Suprapubic skin (tissue), 4 donors: ENCODE data around the gene NEUROG3. TPM values are rescaled to one million over a fixed set of nuclear protein-coding genes. Genes with fewer than 3 reads are reported as not detected.
"Not testable (repeated sequence)": the region's sequence is repeated elsewhere in the genome, so short reads cannot be mapped to it uniquely, and the experiment has no call there.

Source experiments
- DNase-seq, 2 donors: peaks; one replicate each; pipeline ENCODE4 v3.0.0-alpha.2; 2019; ENCODE audit warnings: low spot score in 2 of 2
- H3K27ac ChIP-seq: fragments of 200-600 bp; sonication (generic); one replicate; pipeline ENCODE4 v1.5.1; 2019
- H3K27me3 ChIP-seq: fragments of 200-600 bp; sonication (generic); one replicate; pipeline ENCODE4 v1.5.1; 2019
- H3K36me3 ChIP-seq: fragments of 200-600 bp; sonication (generic); one replicate; pipeline ENCODE4 v1.5.1; 2019
- H3K4me1 ChIP-seq: fragments of 200-600 bp; sonication (generic); one replicate; pipeline ENCODE4 v1.5.1; 2019
- H3K4me3 ChIP-seq: fragments of 200-600 bp; sonication (generic); one replicate; pipeline ENCODE4 v1.5.1; 2019; ENCODE audit warnings: mild to moderate bottlenecking
- H3K9me3 ChIP-seq: fragments of 200-600 bp; sonication (generic); one replicate; pipeline ENCODE4 v1.5.1; 2019
- EP300 ChIP-seq: sonication (generic); formaldehyde crosslinking; IDR thresholded peaks from one replicate; pipeline ENCODE4 v1.6.1; 2017; ENCODE audit warnings: antibody characterized with exemption
- POLR2A ChIP-seq, 2 donors: fragments of 450-650 bp; IDR thresholded peaks; one replicate each; pipeline ENCODE4 v1.6.1; 2017; ENCODE audit warnings: antibody characterized with exemption in 2 of 2, mild to moderate bottlenecking in 2 of 2, moderate library complexity in 2 of 2
- POLR2AphosphoS5 ChIP-seq, 3 donors: sonication (generic); formaldehyde crosslinking; IDR thresholded peaks; one replicate each; pipeline ENCODE4 v1.6.1; 2017; ENCODE audit warnings: antibody characterized with exemption in 3 of 3
- WGBS: methylation state at CpG from one replicate; pipeline ENCODE4 v1.1.5; 2018; 5-methylcytosine and 5-hydroxymethylcytosine counted together
- total RNA-seq, 4 donors: library from RNA; depleted of rRNA; stranded (reverse); fragments of >200 nt; gene quantifications; one replicate each; pipeline ENCODE4 v1.1.0, GENCODE V29; 2016
- TF ChIP-seq, protein P1 (sequence below), 2 donors: fragments of 200-600 bp in 1 of 2; fragments of 450-650 bp in 1 of 2; sonication (generic) in 1 of 2; IDR thresholded peaks; one replicate each; pipeline ENCODE4 v1.5.1; 2016 to 2019; ENCODE audit warnings: antibody characterized with exemption in 2 of 2, mild to moderate bottlenecking in 1 of 2, moderate library complexity in 1 of 2

Gene NEUROG3
- total RNA-seq, 4 donors from 2014 or later, result not detected

DNA sequence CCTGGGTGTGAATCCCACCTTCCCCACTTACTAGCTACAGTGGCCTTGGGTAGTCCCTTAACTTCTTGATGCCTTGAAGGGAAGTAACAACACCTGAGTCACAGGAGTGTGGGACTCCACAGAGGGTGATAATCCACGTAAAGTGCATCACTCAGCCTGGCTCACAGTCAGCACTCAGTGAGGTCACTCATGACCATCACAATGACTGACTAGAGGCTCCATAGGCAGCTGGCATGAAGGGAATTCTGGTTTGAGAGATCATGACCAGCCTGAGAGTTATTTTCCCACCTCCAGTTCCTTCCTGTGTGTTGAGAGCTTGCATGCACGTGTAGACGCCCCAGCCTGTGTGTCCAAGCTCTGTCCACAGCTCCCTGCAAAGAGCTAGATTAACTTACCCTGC lies 34.8 kb downstream of the NEUROG3 start:
- Histone ChIP-seq H3K4me3 (no peak overlapping the region), H3K36me3 (no peaks in the 10 kb centered on the region), H3K4me1 (no peaks in the 10 kb centered on the region), H3K27me3 (no peaks in the 10 kb centered on the region), H3K27ac (no peak overlapping the region), H3K9me3 (no peaks in the 10 kb centered on the region)
- TF ChIP-seq, protein P1, sequence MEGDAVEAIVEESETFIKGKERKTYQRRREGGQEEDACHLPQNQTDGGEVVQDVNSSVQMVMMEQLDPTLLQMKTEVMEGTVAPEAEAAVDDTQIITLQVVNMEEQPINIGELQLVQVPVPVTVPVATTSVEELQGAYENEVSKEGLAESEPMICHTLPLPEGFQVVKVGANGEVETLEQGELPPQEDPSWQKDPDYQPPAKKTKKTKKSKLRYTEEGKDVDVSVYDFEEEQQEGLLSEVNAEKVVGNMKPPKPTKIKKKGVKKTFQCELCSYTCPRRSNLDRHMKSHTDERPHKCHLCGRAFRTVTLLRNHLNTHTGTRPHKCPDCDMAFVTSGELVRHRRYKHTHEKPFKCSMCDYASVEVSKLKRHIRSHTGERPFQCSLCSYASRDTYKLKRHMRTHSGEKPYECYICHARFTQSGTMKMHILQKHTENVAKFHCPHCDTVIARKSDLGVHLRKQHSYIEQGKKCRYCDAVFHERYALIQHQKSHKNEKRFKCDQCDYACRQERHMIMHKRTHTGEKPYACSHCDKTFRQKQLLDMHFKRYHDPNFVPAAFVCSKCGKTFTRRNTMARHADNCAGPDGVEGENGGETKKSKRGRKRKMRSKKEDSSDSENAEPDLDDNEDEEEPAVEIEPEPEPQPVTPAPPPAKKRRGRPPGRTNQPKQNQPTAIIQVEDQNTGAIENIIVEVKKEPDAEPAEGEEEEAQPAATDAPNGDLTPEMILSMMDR (IDR thresholded peaks at IDR 0.05), result no peak
- no peak for TF ChIP-seq EP300
- TF ChIP-seq POLR2AphosphoS5 (IDR thresholded peaks at IDR 0.05), result no peak
- WGBS, result 84% methylated on average over 3 of the region's 3 CpGs
- no peak for DNase-seq

DNA sequence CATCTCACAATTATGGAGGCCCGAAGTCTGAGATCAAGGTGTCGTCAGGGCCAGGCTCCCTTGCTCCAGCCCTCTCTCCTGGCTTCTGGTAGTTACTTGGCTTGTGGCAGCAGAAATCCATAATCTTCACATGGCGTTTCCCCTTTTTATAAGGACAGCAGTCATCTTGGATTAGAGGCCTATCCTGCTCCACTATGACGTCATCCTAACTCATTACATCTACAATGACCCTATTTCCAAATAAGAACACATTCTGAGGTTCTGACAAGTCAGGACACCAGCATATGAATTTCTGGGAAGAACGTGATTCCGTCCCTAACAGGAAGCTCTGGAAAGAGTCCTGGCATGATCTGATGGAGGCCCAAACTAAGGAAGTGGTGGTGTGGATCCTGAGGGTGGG lies 35.8 kb downstream of the NEUROG3 start:
- 87% methylated on average over 6 of the region's 6 CpGs for WGBS
- DNase-seq, result no peak
- TF ChIP-seq EP300 (no peak), POLR2AphosphoS5 (IDR thresholded peaks at IDR 0.05) (no peak)
- H3K27ac ChIP-seq, result no peak overlapping the region
- no peaks in the 10 kb centered on the region for H3K36me3 ChIP-seq
- no peak overlapping the region for H3K4me3 ChIP-seq
- H3K27me3 ChIP-seq, result no peaks in the 10 kb centered on the region
- H3K4me1 ChIP-seq, result no peaks in the 10 kb centered on the region
- H3K9me3 ChIP-seq, result no peaks in the 10 kb centered on the region

DNA sequence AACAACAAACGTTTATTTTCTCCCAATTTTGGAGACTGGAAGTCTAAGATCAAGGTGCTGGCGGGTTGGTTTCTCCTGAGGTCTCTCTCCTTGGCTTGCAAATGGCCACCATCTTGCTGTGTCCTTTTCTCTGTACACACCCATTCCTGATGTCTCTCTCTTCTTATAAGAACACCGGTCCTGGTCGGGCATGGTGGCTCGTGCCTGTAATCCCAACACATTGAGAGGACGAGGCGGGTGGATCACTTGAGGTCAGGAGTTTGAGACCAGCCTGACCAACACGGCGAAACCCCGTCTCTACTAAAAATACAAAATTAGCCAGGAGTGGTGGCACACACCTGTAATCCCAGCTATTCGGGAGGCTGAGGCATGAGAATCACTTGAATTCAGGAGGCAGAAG lies 36.7 kb downstream of the NEUROG3 start:
- WGBS, result 95% methylated on average over 11 of the region's 11 CpGs
- not testable (repeated sequence) for H3K27ac ChIP-seq, DNase-seq, H3K27me3 ChIP-seq, H3K4me3 ChIP-seq, H3K9me3 ChIP-seq, H3K36me3 ChIP-seq, H3K4me1 ChIP-seq

DNA sequence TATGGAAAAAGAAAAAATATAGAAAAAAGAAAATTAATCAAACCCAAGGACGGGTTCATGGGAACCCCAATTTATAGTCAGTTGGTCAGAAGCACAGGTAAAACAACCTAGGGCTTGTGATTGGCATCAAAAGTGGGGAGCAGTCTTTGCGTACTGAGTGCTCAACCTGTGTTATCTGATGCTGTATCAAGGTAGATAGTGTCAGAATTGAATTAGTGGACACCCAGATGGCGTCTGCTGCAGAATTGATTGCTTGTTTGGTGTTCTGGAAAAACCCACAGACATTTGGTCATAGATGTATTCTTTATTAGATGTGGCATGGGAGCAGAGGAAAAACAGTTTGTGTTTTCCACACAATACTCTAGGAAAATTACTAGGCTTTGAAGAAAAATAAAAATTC lies 39.6 kb downstream of the NEUROG3 start:
- Histone ChIP-seq H3K36me3 (no peaks in the 10 kb centered on the region), H3K4me1 (no peaks in the 10 kb centered on the region), H3K27ac (no peak overlapping the region), H3K4me3 (no peak overlapping the region), H3K27me3 (no peaks in the 10 kb centered on the region), H3K9me3 (no peaks in the 10 kb centered on the region)
- WGBS, result 80% methylated on average over 3 of the region's 3 CpGs
- TF ChIP-seq POLR2AphosphoS5 (IDR thresholded peaks at IDR 0.05), result no peak
- TF ChIP-seq, protein P1 (IDR thresholded peaks at IDR 0.05), result no peak
- no peak for TF ChIP-seq POLR2A (IDR thresholded peaks at IDR 0.05)
- no peak for TF ChIP-seq EP300
- no peak for DNase-seq

DNA sequence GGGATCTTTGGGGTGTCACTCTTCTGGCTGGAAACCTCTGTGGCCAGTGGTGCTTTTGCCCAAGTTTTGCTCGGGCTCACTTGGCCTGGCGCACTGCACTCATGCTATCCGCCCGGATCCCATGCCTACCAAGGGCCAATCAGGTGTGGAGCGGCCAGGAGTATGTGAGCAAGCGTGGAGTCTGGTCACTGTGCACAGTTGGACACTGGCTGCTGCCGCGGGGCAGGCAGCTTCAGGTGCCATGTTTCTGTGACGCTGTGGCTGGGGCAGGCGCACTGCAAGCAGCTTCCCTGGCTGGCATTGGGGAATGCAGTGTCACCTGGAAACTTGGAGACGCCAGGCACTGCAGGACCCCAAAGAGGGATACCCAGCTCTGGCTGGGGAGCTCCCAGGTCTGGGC lies 45.3 kb downstream of the NEUROG3 start:
- Histone ChIP-seq H3K4me3 (no peak overlapping the region), H3K4me1 (no peaks in the 10 kb centered on the region), H3K27me3 (peaks cover 4% of the 10 kb centered on the region), H3K27ac (no peak overlapping the region), H3K9me3 (no peaks in the 10 kb centered on the region), H3K36me3 (no peaks in the 10 kb centered on the region)
- DNase-seq, result no peak
- WGBS, result 90% methylated on average over 4 of the region's 11 CpGs
- TF ChIP-seq, protein P1 (IDR thresholded peaks at IDR 0.05), result no peak
- no peak for TF ChIP-seq EP300

Other genes with a start within 250 kb of the NEUROG3 start
- gene TACR2, start 156.5 kb downstream of the NEUROG3 start, total RNA-seq, result 1 to 10 TPM in 1 of 4 donors, under 1 TPM in 3; 0.25 to 1.2 (median 0.63) TPM
- gene TSPAN15, start 122.0 kb downstream of the NEUROG3 start, total RNA-seq, result 10 to 100 TPM in 2 of 4 donors, 1 to 10 TPM in 2; 4.0 to 18.1 (median 11.7) TPM
- 1 to 10 TPM in 3 of 4 donors, under 1 TPM in 1; 0.49 to 4.3 (median 2.5) TPM for gene FAM241B, start 56.8 kb upstream of the NEUROG3 start, total RNA-seq
- 1 to 10 TPM in 2 of 4 donors, under 1 TPM in 2; 0.42 to 3.4 (median 1.5) TPM for gene COL13A1, start 228.5 kb upstream of the NEUROG3 start, total RNA-seq